Nephron (organoid): ENCODE measurements around the gene GRM3.

Experiments
- H3K27ac Mint-ChIP-seq, 3 experiments: 2 replicates each; pipeline ENCODE4 v1.8.0; 2020; ENCODE audit warnings: mixed read lengths in 3 of 3, mild to moderate bottlenecking in 2 of 3, moderate library complexity in 1 of 3
- H3K27me3 Mint-ChIP-seq: 2 replicates; pipeline ENCODE4 v1.8.0; 2021; ENCODE audit warnings: low read depth, mild to moderate bottlenecking, moderate library complexity, mixed read lengths
- H3K36me3 Mint-ChIP-seq: 2 replicates; pipeline ENCODE4 v1.8.0; 2020; ENCODE audit warnings: low read depth, mixed read lengths
- H3K4me1 Mint-ChIP-seq: 2 replicates; pipeline ENCODE4 v1.8.0; 2020; ENCODE audit warnings: mixed read lengths
- H3K4me3 Mint-ChIP-seq, 3 experiments: 2 replicates each; pipeline ENCODE4 v1.8.0; 2020; ENCODE audit warnings: mild to moderate bottlenecking in 3 of 3, mixed read lengths in 3 of 3, moderate library complexity in 2 of 3
- H3K9me3 Mint-ChIP-seq: 2 replicates; pipeline ENCODE4 v1.8.0; 2020; ENCODE audit warnings: mixed read lengths
- CTCF ChIP-seq, 3 experiments: fragments of 200-600 bp; sonication (generic); IDR thresholded peaks; one replicate each; pipeline ENCODE4 v1.5.0; 2021; ENCODE audit warnings: antibody characterized with exemption in 3 of 3; ENCODE audit not compliant: unreplicated experiment in 3 of 3

GRM3 gene

DNA sequence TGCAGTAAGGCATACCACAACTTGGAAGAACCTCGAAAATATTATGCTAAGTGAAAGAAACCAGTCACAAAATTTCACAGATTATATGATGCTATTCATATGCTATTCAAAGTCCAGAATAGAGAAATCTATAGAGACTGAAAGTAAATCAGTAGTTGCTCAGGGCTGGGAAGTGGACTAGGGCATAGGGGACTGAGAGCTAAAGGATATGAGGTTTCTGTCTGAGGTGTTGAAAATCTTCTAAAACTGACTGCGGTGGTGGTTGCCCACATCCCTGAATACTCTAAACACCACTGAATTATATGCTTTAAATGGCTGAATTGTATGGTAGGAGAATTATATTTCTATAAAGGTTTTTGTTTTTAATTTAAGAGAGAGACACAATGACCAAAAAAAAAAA, 254.5 kb downstream of the GRM3 start:
- Mint-ChIP-seq H3K9me3 (no peaks in the 10 kb centered on the region), H3K36me3 (peaks cover 28% of the 10 kb centered on the region), H3K27me3 (no peaks in the 10 kb centered on the region), H3K4me3 (no peak overlapping the region), H3K27ac (no peak overlapping the region), H3K4me1 (no peaks in the 10 kb centered on the region)
- no peak for TF ChIP-seq CTCF (IDR thresholded peaks at IDR 0.05; ENCODE audit: unreplicated experiment in 3 of 3)

DNA sequence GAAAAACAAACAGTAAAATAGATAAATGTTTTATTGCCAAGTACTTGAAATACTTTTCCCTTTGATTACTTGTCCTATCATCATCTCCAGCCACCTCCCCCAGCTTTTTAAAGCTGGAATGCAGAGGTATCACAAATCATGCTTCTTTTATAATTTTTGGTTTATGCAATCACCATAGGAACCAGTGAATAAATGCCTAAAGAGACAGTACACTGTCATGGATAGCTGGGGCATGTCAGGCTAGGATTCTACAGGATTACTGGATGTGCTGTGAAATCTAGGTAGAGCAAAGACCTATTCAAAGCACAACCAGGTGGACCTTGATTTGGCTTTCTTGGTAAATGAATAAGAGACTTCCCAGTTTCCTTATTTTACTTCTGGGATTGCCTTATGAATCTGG, 257.2 kb downstream of the GRM3 start:
- no peak overlapping the region for H3K27ac Mint-ChIP-seq
- no peaks in the 10 kb centered on the region for H3K27me3 Mint-ChIP-seq
- H3K4me3 Mint-ChIP-seq, result no peak overlapping the region
- H3K36me3 Mint-ChIP-seq, result peaks cover 26% of the 10 kb centered on the region
- no peaks in the 10 kb centered on the region for H3K9me3 Mint-ChIP-seq
- no peaks in the 10 kb centered on the region for H3K4me1 Mint-ChIP-seq
- no peak for TF ChIP-seq CTCF (IDR thresholded peaks at IDR 0.05; ENCODE audit: unreplicated experiment in 3 of 3)

DNA sequence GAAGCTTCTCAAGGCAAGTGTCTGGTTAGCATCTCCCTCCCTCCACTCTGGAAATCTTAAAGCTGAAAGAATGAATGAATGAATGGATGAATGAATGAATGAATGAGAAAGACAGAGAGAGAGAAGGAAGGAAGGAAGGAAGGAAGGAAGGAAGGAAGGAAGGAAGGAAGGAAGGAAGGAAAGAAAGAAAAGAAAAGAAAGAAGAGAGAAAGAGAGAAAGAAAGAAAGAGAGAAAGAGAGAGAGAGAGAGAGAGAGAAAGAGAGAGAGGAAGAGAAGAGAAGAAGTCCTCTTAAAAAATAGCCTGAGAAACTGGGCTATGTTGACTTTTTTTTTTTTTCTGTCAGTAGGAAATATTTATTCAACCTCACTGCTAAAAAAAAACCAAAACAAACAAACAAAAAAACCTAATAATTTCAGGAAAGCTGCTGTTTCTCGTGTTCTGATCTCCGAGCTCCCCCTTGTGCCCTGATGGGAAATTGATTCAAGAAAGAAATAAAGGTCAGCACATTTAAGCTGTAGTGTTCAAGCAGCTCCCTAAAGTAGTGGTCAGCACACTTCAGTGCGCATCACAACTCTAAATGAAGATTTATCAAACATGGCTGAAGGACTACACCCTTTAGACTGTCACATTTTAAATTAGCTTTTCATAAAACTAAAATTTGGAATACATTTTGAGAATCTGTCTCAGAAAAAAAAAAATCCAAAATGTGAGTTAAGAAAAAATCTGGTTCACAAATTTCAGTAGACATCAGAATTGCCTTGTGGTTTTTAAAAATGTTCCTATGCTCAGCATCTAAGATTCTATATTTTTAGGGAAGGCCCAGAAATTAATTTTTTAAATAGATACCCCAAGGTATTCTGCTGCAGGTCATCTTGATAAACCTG, 261.5 kb downstream of the GRM3 start:
- H3K9me3 Mint-ChIP-seq, result no peaks in the 10 kb centered on the region
- no peaks in the 10 kb centered on the region for H3K27me3 Mint-ChIP-seq
- no peak overlapping the region for H3K4me3 Mint-ChIP-seq
- H3K36me3 Mint-ChIP-seq, result peaks cover 21% of the 10 kb centered on the region
- H3K27ac Mint-ChIP-seq, result no peak overlapping the region
- TF ChIP-seq CTCF (IDR thresholded peaks at IDR 0.05; ENCODE audit: unreplicated experiment in 3 of 3), result peak; percentile 56 to 64 (median 57)
- H3K4me1 Mint-ChIP-seq, result no peaks in the 10 kb centered on the region

- Mint-ChIP-seq H3K27ac (no peak overlapping the region), H3K4me3 (no peak overlapping the region), H3K9me3 (no peaks in the 10 kb centered on the region), H3K36me3 (peaks cover 43% of the 10 kb centered on the region), H3K4me1 (no peaks in the 10 kb centered on the region), H3K27me3 (no peaks in the 10 kb centered on the region)
- no peak for TF ChIP-seq CTCF (IDR thresholded peaks at IDR 0.05; ENCODE audit: unreplicated experiment in 3 of 3)
Observed at GRCh38 chr7:86908948-86909347, 265.2 kb downstream of the GRM3 start.

DNA sequence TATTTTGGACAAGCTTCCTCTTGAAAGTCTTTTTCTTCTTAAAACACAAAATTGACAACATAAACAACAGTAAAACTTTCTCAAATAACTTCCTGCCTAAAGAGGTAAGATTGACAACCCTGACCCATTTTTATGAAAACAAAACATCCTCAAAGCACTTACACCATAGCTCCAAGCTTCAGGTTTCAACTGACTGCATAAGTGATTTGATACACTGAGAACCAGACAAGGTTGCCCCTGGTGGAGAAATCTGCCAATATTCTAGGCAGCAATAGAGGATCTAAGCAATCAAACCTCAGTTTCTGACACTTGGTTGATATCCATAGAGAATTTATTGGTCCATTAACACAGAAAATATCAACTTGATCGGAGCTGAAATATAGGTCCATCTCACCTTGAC, 267.9 kb downstream of the GRM3 start:
- no peak for TF ChIP-seq CTCF (IDR thresholded peaks at IDR 0.05; ENCODE audit: unreplicated experiment in 3 of 3)

DNA sequence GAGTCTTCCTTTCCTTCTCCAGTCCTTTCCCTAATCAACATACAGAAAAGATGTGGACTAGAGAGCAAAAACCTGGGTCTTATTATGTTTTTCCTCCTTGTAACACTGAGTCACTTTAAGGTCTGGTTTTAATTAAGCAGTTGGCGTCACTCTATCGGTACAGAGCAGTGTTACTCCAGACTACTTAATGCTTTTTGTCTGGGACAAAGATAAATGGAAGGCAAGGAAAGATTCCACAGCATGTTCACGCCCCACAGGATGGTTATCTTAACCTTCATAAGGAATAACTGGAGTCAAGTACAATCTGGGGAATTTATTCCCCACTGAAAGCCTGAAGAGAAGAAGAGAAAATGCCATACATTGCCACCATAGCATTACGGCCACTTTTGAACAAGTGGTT, 270.0 kb downstream of the GRM3 start:
- H3K4me3 Mint-ChIP-seq, result no peak overlapping the region
- H3K36me3 Mint-ChIP-seq, result peaks cover 52% of the 10 kb centered on the region
- no peak for TF ChIP-seq CTCF (IDR thresholded peaks at IDR 0.05; ENCODE audit: unreplicated experiment in 3 of 3)
- H3K27ac Mint-ChIP-seq, result no peak overlapping the region
- H3K4me1 Mint-ChIP-seq, result no peaks in the 10 kb centered on the region
- H3K27me3 Mint-ChIP-seq, result no peaks in the 10 kb centered on the region
- H3K9me3 Mint-ChIP-seq, result no peaks in the 10 kb centered on the region

More for the DNA sequence above, 267.9 kb downstream of the GRM3 start:
- H3K4me3 Mint-ChIP-seq, result no peak overlapping the region
- no peak overlapping the region for H3K27ac Mint-ChIP-seq
- H3K27me3 Mint-ChIP-seq, result no peaks in the 10 kb centered on the region
- peaks cover 43% of the 10 kb centered on the region for H3K36me3 Mint-ChIP-seq
- H3K4me1 Mint-ChIP-seq, result no peaks in the 10 kb centered on the region
- no peaks in the 10 kb centered on the region for H3K9me3 Mint-ChIP-seq
